IMR-90 (cell line): ENCODE measurements around the gene MFN1. TPM values are rescaled to one million over a fixed set of nuclear protein-coding genes. Genes with fewer than 3 reads are reported as not detected.

Experiments used
- ATAC-seq: fragments of 200-7000 bp; cut with Tn5 transposase; 2 replicates; pipeline ENCODE4 v1.9.1; 2020; ENCODE audit warnings: low read depth, mild to moderate bottlenecking, moderate library complexity
- BruUV-seq: library from RNA; stranded (reverse); fragments of 400-500 nt; replicated peaks from 2 replicates; lab custom pipeline; 2021; lab: Mats Ljungman, UMichigan
- CTCF ChIA-PET: fragments of 300-600 bp; formaldehyde crosslinking; extraction: SDS; loops from one replicate; lab custom pipeline; 2021; ENCODE audit warnings: antibody characterized with exemption; lab: Yijun Ruan, JAX
- POLR2A ChIA-PET: fragments of 300-600 bp; sonication (Branson Sonifier 250); formaldehyde crosslinking; loops from one replicate; lab custom pipeline; 2022; ENCODE audit warnings: antibody characterized with exemption; ENCODE audit not compliant: unreplicated experiment; lab: Charles Lee
- DNase-seq: peaks from one replicate; pipeline ENCODE4 v3.0.0; 2013
- H2AFZ ChIP-seq: replicated peaks from 2 replicates; pipeline ENCODE3; 2013; ENCODE audit warnings: low read length, mild to moderate bottlenecking; ENCODE audit not compliant: poor library complexity
- H2AK5ac ChIP-seq: 2 replicates; pipeline ENCODE4 v1.6.1; 2013; ENCODE audit warnings: low read depth, low read length, inconsistent platforms
- H2AK9ac ChIP-seq: replicated peaks from 2 replicates; pipeline ENCODE3; 2013; ENCODE audit warnings: mild to moderate bottlenecking, low read depth, low read length, moderate library complexity; ENCODE audit not compliant: poor library complexity
- H2BK120ac ChIP-seq: 2 replicates; pipeline ENCODE4 v1.6.1; 2013; ENCODE audit warnings: low read depth, low read length, inconsistent platforms
- H2BK15ac ChIP-seq: 3 replicates; pipeline ENCODE4 v1.6.1; 2013; ENCODE audit warnings: low read depth, low read length, inconsistent platforms
- H2BK20ac ChIP-seq: 2 replicates; pipeline ENCODE4 v1.6.1; 2013; ENCODE audit warnings: low read depth, mild to moderate bottlenecking, inconsistent platforms, low read length, moderate library complexity
- H2BK5ac ChIP-seq: 2 replicates; pipeline ENCODE4 v1.6.1; 2013; ENCODE audit warnings: mild to moderate bottlenecking, low read depth, low read length, inconsistent platforms; ENCODE audit not compliant: poor library complexity, severe bottlenecking
- H3K14ac ChIP-seq: replicated peaks from 2 replicates; pipeline ENCODE4 v1.6.1; 2013; ENCODE audit warnings: low read depth, low read length, inconsistent platforms
- H3K18ac ChIP-seq: 2 replicates; pipeline ENCODE4 v1.6.1; 2013; ENCODE audit warnings: low read depth, low read length, control low read depth
- H3K23ac ChIP-seq: 2 replicates; pipeline ENCODE4 v1.6.1; 2013; ENCODE audit warnings: low read depth, low read length, inconsistent platforms
- H3K27ac ChIP-seq: 2 replicates; pipeline ENCODE4 v1.5.1; 2013; ENCODE audit warnings: mild to moderate bottlenecking, control low read depth, low read length; ENCODE audit not compliant: insufficient read depth
- H3K27me3 ChIP-seq: 2 replicates; pipeline ENCODE4 v1.6.1; 2013; ENCODE audit warnings: low read length; ENCODE audit not compliant: control insufficient read depth, insufficient read depth
- H3K36me3 ChIP-seq: 2 replicates; pipeline ENCODE4 v1.6.1; 2013; ENCODE audit warnings: low read length, mixed read lengths; ENCODE audit not compliant: control insufficient read depth, insufficient read depth
- H3K4ac ChIP-seq: 2 replicates; pipeline ENCODE4 v1.6.1; 2013; ENCODE audit warnings: low read depth, low read length, inconsistent platforms
- H3K4me1 ChIP-seq: 2 replicates; pipeline ENCODE4 v1.6.1; 2013; ENCODE audit warnings: low read length, mixed read lengths; ENCODE audit not compliant: control insufficient read depth, insufficient read depth
- H3K4me2 ChIP-seq: 2 replicates; pipeline ENCODE4 v1.6.1; 2013; ENCODE audit warnings: low read depth, mild to moderate bottlenecking, control low read depth, low read length, moderate library complexity
- H3K4me3 ChIP-seq: 2 replicates; pipeline ENCODE4 v1.5.1; 2013; ENCODE audit warnings: low read depth, mild to moderate bottlenecking, control low read depth, low read length, moderate library complexity; ENCODE audit not compliant: insufficient read depth
- H3K56ac ChIP-seq: 2 replicates; pipeline ENCODE4 v1.6.1; 2013; ENCODE audit warnings: low read length, inconsistent platforms; ENCODE audit not compliant: insufficient read depth; ENCODE audit errors: extremely low read depth
- H3K79me1 ChIP-seq, 2 experiments: 2 replicates each; pipeline ENCODE4 v1.6.1; 2013; ENCODE audit warnings: low read length in 2 of 2, inconsistent platforms in 1 of 2, low read depth in 1 of 2
- H3K9ac ChIP-seq: 2 replicates; pipeline ENCODE4 v1.6.1; 2013; ENCODE audit warnings: low read depth, low read length, control low read depth
- H3K9me1 ChIP-seq: 2 replicates; pipeline ENCODE4 v1.6.1; 2013; ENCODE audit warnings: low read length, inconsistent platforms; ENCODE audit not compliant: insufficient read depth
- H3K9me3 ChIP-seq: 2 replicates; pipeline ENCODE4 v1.6.1; 2013; ENCODE audit warnings: low read length; ENCODE audit not compliant: control insufficient read depth, insufficient read depth
- H4K20me1 ChIP-seq: 2 replicates; pipeline ENCODE4 v1.6.1; 2013; ENCODE audit warnings: low read length, inconsistent platforms; ENCODE audit not compliant: insufficient read depth
- H4K5ac ChIP-seq: 2 replicates; pipeline ENCODE4 v1.6.1; 2013; ENCODE audit warnings: mild to moderate bottlenecking, low read depth, low read length, control low read depth
- H4K8ac ChIP-seq, 2 experiments: 2 replicates each; pipeline ENCODE4 v1.6.1; 2013; ENCODE audit warnings: low read depth in 2 of 2, low read length in 2 of 2, control low read depth in 1 of 2, inconsistent platforms in 1 of 2
- H4K91ac ChIP-seq: 2 replicates; pipeline ENCODE4 v1.6.1; 2013; ENCODE audit warnings: low read depth, low read length, inconsistent platforms; ENCODE audit not compliant: insufficient read depth
- BHLHE40 ChIP-seq: fragments of 150-350 bp; IDR thresholded peaks from 2 replicates; pipeline ENCODE4 v1.6.1; 2016; ENCODE audit warnings: mild to moderate bottlenecking, low read depth, low read length
- CEBPB ChIP-seq: IDR thresholded peaks from 2 replicates; pipeline ENCODE4 v1.6.1; 2012; ENCODE audit warnings: low read depth, low read length, improper control_type of control experiment
- CHD1 ChIP-seq: IDR thresholded peaks from 2 replicates; pipeline ENCODE4 v1.6.1; 2012; ENCODE audit warnings: low read depth, low read length, improper control_type of control experiment
- CTCF ChIP-seq: conservative IDR thresholded peaks from 2 replicates; pipeline ENCODE4 v1.5.1; 2012; ENCODE audit warnings: mild to moderate bottlenecking, low read depth, low read length, improper control_type of control experiment
- ELK1 ChIP-seq: fragments of 150-350 bp; IDR thresholded peaks from 2 replicates; pipeline ENCODE4 v1.6.1; 2016; ENCODE audit warnings: low read depth, mild to moderate bottlenecking, low read length, moderate library complexity, borderline replicate concordance
- FOS ChIP-seq: fragments of 150-350 bp; IDR thresholded peaks from 2 replicates; pipeline ENCODE4 v1.6.1; 2016; ENCODE audit warnings: low read depth, low read length
- MAFK ChIP-seq: IDR thresholded peaks from 2 replicates; pipeline ENCODE4 v1.6.1; 2012; ENCODE audit warnings: low read depth, low read length, improper control_type of control experiment
- MAZ ChIP-seq: IDR thresholded peaks from 2 replicates; pipeline ENCODE4 v1.6.1; 2012; ENCODE audit warnings: low read depth, mild to moderate bottlenecking, low read length, improper control_type of control experiment, moderate library complexity, borderline replicate concordance
- MXI1 ChIP-seq: IDR thresholded peaks from 2 replicates; pipeline ENCODE4 v1.6.1; 2012; ENCODE audit warnings: low read depth, mild to moderate bottlenecking, low read length, moderate library complexity, borderline replicate concordance
- NFE2L2 ChIP-seq: fragments of 150-350 bp; IDR thresholded peaks from 2 replicates; pipeline ENCODE4 v1.6.1; 2016; ENCODE audit warnings: low read depth, mild to moderate bottlenecking, low read length
- POLR2A ChIP-seq: IDR thresholded peaks from 2 replicates; pipeline ENCODE4 v1.6.1; 2012; ENCODE audit warnings: mild to moderate bottlenecking, low read depth, low read length
- RAD21 ChIP-seq: IDR thresholded peaks from 2 replicates; pipeline ENCODE4 v1.6.1; 2012; ENCODE audit warnings: low read length, improper control_type of control experiment
- RCOR1 ChIP-seq: IDR thresholded peaks from 2 replicates; pipeline ENCODE4 v1.6.1; 2012; ENCODE audit warnings: mild to moderate bottlenecking, low read length, improper control_type of control experiment; ENCODE audit not compliant: insufficient replicate concordance
- RFX5 ChIP-seq: IDR thresholded peaks from 2 replicates; pipeline ENCODE4 v1.8.0; 2012; ENCODE audit warnings: low read depth, mild to moderate bottlenecking, low read length, moderate library complexity
- SMC3 ChIP-seq: fragments of 150-350 bp; IDR thresholded peaks from 2 replicates; pipeline ENCODE4 v1.6.1; 2016; ENCODE audit warnings: low read depth, mild to moderate bottlenecking, antibody characterized with exemption, low read length, moderate library complexity
- USF2 ChIP-seq: fragments of 150-350 bp; IDR thresholded peaks from 2 replicates; pipeline ENCODE4 v1.6.1; 2017; ENCODE audit warnings: mild to moderate bottlenecking, antibody characterized with exemption, low read length, low read depth
- WGBS, 2 experiments: methylation state at CpG; one replicate each; pipeline versions ENCODE4 v1.1.5 to v1.1.7; 2013; ENCODE audit warnings: missing lambda C conversion rate in 2 of 2; ENCODE audit not compliant: insufficient read length in 1 of 2; ENCODE audit errors: extremely low coverage in 2 of 2; 5-methylcytosine and 5-hydroxymethylcytosine counted together
- dilution Hi-C: fragments of 300-500 bp; cut with HindIII; formaldehyde crosslinking; loops from one replicate; pipeline ENCODE4 v1.14.3; 2018; ENCODE audit warnings: low sequenced_read_pairs; ENCODE audit not compliant: unreplicated experiment
- in situ Hi-C: fragments of 300-500 bp; cut with MboI; formaldehyde crosslinking; loops from 3 replicates; pipeline ENCODE4 v1.14.3; 2019; ENCODE audit warnings: low sequenced_read_pairs, inconsistent platforms, mixed read lengths
- intact Hi-C: fragments of 100-400 bp; cut with micrococcal nuclease; formaldehyde crosslinking; loops from 2 replicates; pipeline ENCODE4 v1.10.0; 2022
- polyA plus RNA-seq, 3 experiments: library from polyadenylated mRNA; depleted of rRNA; stranded (reverse); fragments of >200 nt; gene quantifications; 2 replicates each; pipeline ENCODE4 v1.2.3, GENCODE V29; 2012; ENCODE audit warnings: low replicate concordance in 1 of 3
- total RNA-seq: library from RNA; depleted of rRNA; stranded (reverse); fragments of >200 nt; gene quantifications from 2 replicates; pipeline ENCODE4 v1.2.3, GENCODE V29; 2012

Gene MFN1
- total and polyA plus RNA-seq, 2 of the 4 experiments (the other 2 are of a cell fraction), result 23.6 to 40.3 TPM

GRCh38 chr3:179299316-179299715 lies 48.2 kb upstream of the MFN1 start:
- Histone ChIP-seq H3K27ac (no peak overlapping the region), H3K56ac (no peak overlapping the region), H2BK120ac (no peak overlapping the region), H3K4me2 (no peak overlapping the region), H3K4me1 (no peaks in the 10 kb centered on the region), H3K9ac (no peak overlapping the region), H4K20me1 (no peaks in the 10 kb centered on the region), H3K27me3 (peaks cover 9% of the 10 kb centered on the region), H3K36me3 (no peaks in the 10 kb centered on the region), H4K91ac (no peak overlapping the region), H3K4ac (no peak overlapping the region), H2AK5ac (no peak overlapping the region), H3K18ac (no peak overlapping the region), H3K9me3 (no peaks in the 10 kb centered on the region), H2BK5ac (no peak overlapping the region), H2BK20ac (no peak overlapping the region), H3K4me3 (no peak overlapping the region), H3K14ac (no peak overlapping the region), H3K79me1 (no peaks in the 10 kb centered on the region), H3K9me1 (no peaks in the 10 kb centered on the region), H4K5ac (no peak overlapping the region), H2AK9ac (no peak overlapping the region), H3K23ac (no peak overlapping the region), H2AFZ (no peak overlapping the region), H2BK15ac (no peak overlapping the region), H4K8ac (no peak overlapping the region)
- ATAC-seq, result no peak
- BruUV-seq, result no TSS peak
- TF ChIP-seq MAZ (no peak), CTCF (no peak), POLR2A (no peak), BHLHE40 (no peak), RAD21 (no peak), MXI1 (no peak), MAFK (no peak), CEBPB (no peak), SMC3 (no peak), RFX5 (no peak), RCOR1 (no peak), FOS (no peak), USF2 (no peak), ELK1 (no peak), NFE2L2 (no peak), CHD1 (no peak)
- DNase-seq, result no peak
- POLR2A ChIA-PET, result no interaction called here
- in situ Hi-C loops (no loop called here), intact Hi-C loops (no loop called here), dilution Hi-C loops (loop anchor here (25.0 kb wide), 1 partner anchor 187 kb away; no protein-coding TSS in a partner anchor)
- WGBS, 2 experiments, result no CpG with 5 or more reads among the region's 2 CpGs
- CTCF ChIA-PET, result no interaction called here
